Psoas muscle (tissue), 8 donors: ENCODE results near the gene RAI1. TPM values are rescaled to one million over a fixed set of nuclear protein-coding genes. Genes with fewer than 3 reads are reported as not detected.
A peak's percentile ranks its signal among the peaks of the same experiment; 100 is the strongest.
"Not testable (repeated sequence)": the region's sequence is repeated elsewhere in the genome, so short reads cannot be mapped to it uniquely, and the experiment has no call there.

Source experiments
- ATAC-seq, 4 donors: fragments of 200-7000 bp; cut with Tn5 transposase; one replicate each; pipeline ENCODE4 v1.9.1; 2020; ENCODE audit warnings: moderate library complexity in 3 of 4, mild to moderate bottlenecking in 2 of 4
- DNase-seq, 2 donors: peaks; one replicate each; pipeline ENCODE4 v3.0.0-alpha.2; 2020
- H3K27ac ChIP-seq: fragments of 200-600 bp; one replicate; pipeline ENCODE4 v1.8.0; 2022
- H3K27me3 ChIP-seq, 3 donors: fragments of 200-600 bp in 1 of 3; one replicate each; pipeline versions ENCODE4 v1.6.1 to v1.8.0; 2013 to 2022; ENCODE audit warnings: low read length in 2 of 3, mild to moderate bottlenecking in 2 of 3, moderate library complexity in 1 of 3; ENCODE audit not compliant: insufficient read depth in 3 of 3
- H3K36me3 ChIP-seq, 2 donors: fragments of 200-600 bp in 1 of 2; one replicate each; pipeline versions ENCODE4 v1.6.1 to v1.8.0; 2013 to 2022; ENCODE audit warnings: low read depth in 1 of 2, mild to moderate bottlenecking in 1 of 2, moderate library complexity in 1 of 2; ENCODE audit not compliant: insufficient read depth in 1 of 2
- H3K4me1 ChIP-seq: fragments of 200-600 bp; one replicate; pipeline ENCODE4 v1.8.0; 2022
- H3K4me3 ChIP-seq: fragments of 200-600 bp; one replicate; pipeline ENCODE4 v1.8.0; 2022; ENCODE audit warnings: mild to moderate bottlenecking
- H3K9me3 ChIP-seq: fragments of 200-600 bp; one replicate; pipeline ENCODE4 v1.8.0; 2022
- CTCF ChIP-seq: fragments of 200-600 bp; IDR thresholded peaks from one replicate; pipeline ENCODE4 v1.8.0; 2022; ENCODE audit warnings: antibody characterized with exemption
- WGBS, 3 donors: extraction: QIAGEN DNeasy Blood & Tissue Kit; methylation state at CpG; one replicate each; pipeline versions ENCODE4 v1.1.6 to v1.1.7; 2013; 5-methylcytosine and 5-hydroxymethylcytosine counted together
- intact Hi-C, 2 donors: fragments of 100-400 bp; cut with DNase I; formaldehyde crosslinking; loops; one replicate each; pipeline versions ENCODE4 v1.11.0 to v1.14.2; 2022
- polyA plus RNA-seq, 3 donors: library from polyadenylated mRNA; stranded (reverse); fragments of 200-250 nt; gene quantifications; one replicate each; pipeline ENCODE4 v1.2.3, GENCODE V29; 2013
- total RNA-seq, 4 donors: library from RNA; stranded (reverse); fragmentation: NEBNext Ultra II Directional in 2 of 4; extraction: Animal tissue kit (Norgen Biotek cat#: 25700) in 2 of 4; gene quantifications; one replicate each; pipeline versions ENCODE4 v1.2.1 to v1.2.4, GENCODE V29; 2021 to 2023
- donor health status: healthy with polysubstance abuse.
- donor health status: DM: no; HTN: no; CAD: no; lungs with moderate emphysema.
- donor health status: Bipolar disorder and iron deficiency.
- donor health status: healthy.
- donor health status: DM: yes; HTN: yes; CAD: no.
- donor health status: DM: no; HTN: no; CAD: no.
- donor health status: DM: no; HTN: no; CAD: no.
- donor health status: DM: yes; HTN: yes; CAD: no.

RAI1 gene
- total and polyA plus RNA-seq, 7 donors: 4.0 to 9.0 (median 7.1) TPM

GRCh38 chr17:17676752-17677151, 4.5 kb upstream of the RAI1 start:
- Histone ChIP-seq H3K4me1 (peaks cover 6% of the 10 kb centered on the region), H3K4me3 (no peak overlapping the region), H3K9me3 (no peaks in the 10 kb centered on the region), H3K27ac (no peak overlapping the region), H3K36me3 (no peaks in the 10 kb centered on the region), H3K27me3 (no peaks in the 10 kb centered on the region)
- WGBS, 3 donors: 90 to 95% (median 92%) methylated on average over 6 of the region's 6 CpGs
- DNase-seq (no peak), ATAC-seq (no peak)
- intact Hi-C loops: loop anchor here in 1 of 2 donors (5.0 kb wide), 1 partner anchor 186 kb away; no protein-coding TSS in a partner anchor
- TF ChIP-seq CTCF: no peak

DNA sequence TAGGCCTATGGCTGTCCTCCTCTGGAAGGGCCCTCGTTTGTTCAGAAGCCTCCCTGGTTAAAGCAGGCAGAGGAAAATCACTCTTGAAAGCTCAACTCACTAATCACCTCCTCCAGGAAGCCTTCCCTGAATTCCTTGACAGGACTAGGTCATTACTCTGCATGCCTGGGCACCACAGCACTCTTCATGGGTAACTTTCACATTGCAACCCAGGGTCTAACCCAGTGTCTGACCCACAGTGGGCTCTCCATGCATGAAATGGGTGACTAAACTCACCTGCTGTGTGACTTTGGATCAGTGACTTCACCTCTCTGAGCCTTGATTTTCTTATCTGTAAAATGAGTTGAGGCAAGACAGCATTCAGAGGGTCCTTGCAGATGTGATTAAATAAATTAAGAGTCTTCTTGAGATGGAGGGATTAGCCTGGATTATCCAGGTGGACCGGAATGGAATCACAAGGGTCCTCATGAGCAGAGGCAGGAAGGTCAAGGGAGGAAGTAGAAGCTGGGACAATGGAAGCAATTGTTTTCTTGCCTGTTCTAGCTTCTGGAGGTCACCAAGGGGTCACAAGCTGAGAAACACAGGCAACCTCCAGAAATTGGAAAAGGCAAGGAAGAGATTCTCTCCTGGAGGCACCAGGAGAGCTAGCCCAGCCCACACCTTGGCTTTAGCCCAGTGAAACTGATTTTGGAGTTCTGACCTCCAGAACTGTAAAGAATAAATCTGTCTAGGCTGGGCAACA, 3.8 kb upstream of the RAI1 start:
- Histone ChIP-seq H3K27me3 (no peaks in the 10 kb centered on the region), H3K27ac (no peak overlapping the region), H3K9me3 (no peaks in the 10 kb centered on the region), H3K4me3 (no peak overlapping the region), H3K4me1 (no peaks in the 10 kb centered on the region), H3K36me3 (no peaks in the 10 kb centered on the region)
- DNase-seq: peak in 1 of 2 donors; percentile 17
- 56 to 65% (median 62%) methylated on average over 2 of the region's 2 CpGs for WGBS, 3 donors
- TF ChIP-seq CTCF: no peak
- intact Hi-C loops: loop anchor here in 1 of 2 donors (5.0 kb wide), 1 partner anchor 185 kb away; no protein-coding TSS in a partner anchor
- ATAC-seq: no peak

GRCh38 chr17:17678063-17678699, 3.1 kb upstream of the RAI1 start:
- not testable (repeated sequence) for H3K9me3 ChIP-seq, H3K4me1 ChIP-seq, DNase-seq, H3K4me3 ChIP-seq, H3K27me3 ChIP-seq, H3K36me3 ChIP-seq, ATAC-seq, H3K27ac ChIP-seq
- 86 to 91% (median 91%) methylated on average over 5 of the region's 5 CpGs for WGBS, 3 donors
- intact Hi-C loops: loop anchor here in 1 of 2 donors (5.0 kb wide), 1 partner anchor 184 kb away; no protein-coding TSS in a partner anchor

DNA sequence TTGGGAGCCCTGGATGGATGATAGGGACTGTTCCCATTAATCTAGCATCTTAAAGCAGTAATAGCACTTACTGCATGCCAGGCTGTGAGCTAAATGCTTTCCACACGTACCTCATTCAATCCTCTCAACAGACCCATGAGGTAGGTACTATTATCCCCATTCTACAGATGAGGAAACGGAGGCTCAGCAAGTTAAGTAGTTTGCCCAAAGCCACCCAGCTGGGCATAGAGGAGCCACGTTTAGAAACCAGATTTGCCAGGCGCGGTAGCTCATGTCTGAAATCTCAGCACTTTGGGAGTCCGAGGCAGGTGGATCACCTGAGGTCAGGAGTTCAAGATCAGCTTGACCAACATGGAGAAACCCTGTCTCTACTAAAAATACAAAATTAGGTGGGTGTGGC, 2.0 kb upstream of the RAI1 start:
- DNase-seq (peak in 1 of 2 donors; percentile 3), ATAC-seq (no peak)
- 94 to 96% (median 96%) methylated on average over 6 of the region's 6 CpGs for WGBS, 3 donors
- H3K9me3 ChIP-seq: no peaks in the 10 kb centered on the region
- H3K4me3 ChIP-seq: no peak overlapping the region
- no peaks in the 10 kb centered on the region for H3K27me3 ChIP-seq
- no peaks in the 10 kb centered on the region for H3K36me3 ChIP-seq
- H3K4me1 ChIP-seq: peaks cover 7% of the 10 kb centered on the region
- no peak for TF ChIP-seq CTCF
- intact Hi-C loops: loop anchor here in 1 of 2 donors (5.0 kb wide), 1 partner anchor 183 kb away; no protein-coding TSS in a partner anchor
- no peak overlapping the region for H3K27ac ChIP-seq

GRCh38 chr17:17679748-17680147, 1.5 kb upstream of the RAI1 start:
- Histone ChIP-seq H3K4me3 (no peak overlapping the region), H3K9me3 (no peaks in the 10 kb centered on the region), H3K27me3 (no peaks in the 10 kb centered on the region), H3K27ac (no peak overlapping the region), H3K36me3 (no peaks in the 10 kb centered on the region), H3K4me1 (peaks cover 7% of the 10 kb centered on the region)
- intact Hi-C loops: loop anchor here (2.0 to 10.0 kb wide), 6 partner anchors 95 to 355 kb away; partner anchors contain the start of genes ATPAF2 (in 1 of the 2) and GID4 (in 1 of the 2)
- DNase-seq (peak in 1 of 2 donors; percentile 29), ATAC-seq (no peak)
- no peak for TF ChIP-seq CTCF
- 94 to 95% (median 95%) methylated on average over 6 of the region's 6 CpGs for WGBS, 3 donors
